Measurements from ENCODE around the gene WIPF3. TPM values are rescaled to one million over a fixed set of nuclear protein-coding genes. Genes with fewer than 3 reads are reported as not detected.

Gene WIPF3
- total RNA-seq, 1 donor from 2014 or later, result 7.3 TPM

GRCh38 chr7:29922921-29923700, 116.8 kb downstream of the WIPF3 start:
- no peaks in the 10 kb centered on the region for H3K4me1 Mint-ChIP-seq
- DNase-seq (ENCODE audit: low spot score in 2 of 2, unreplicated experiment in 2 of 2), result no peak
- no peaks in the 10 kb centered on the region for H3K27me3 Mint-ChIP-seq (ENCODE audit: low read depth)
- H3K9me3 Mint-ChIP-seq, result no peaks in the 10 kb centered on the region
- no peak overlapping the region for H3K4me3 Mint-ChIP-seq
- TF ChIP-seq CTCF (IDR thresholded peaks at IDR 0.05; ENCODE audit: unreplicated experiment), result no peak
- H3K36me3 Mint-ChIP-seq, result peaks cover 28% of the 10 kb centered on the region
- no peak overlapping the region for H3K27ac Mint-ChIP-seq

GRCh38 chr7:29924006-29924405, 117.7 kb downstream of the WIPF3 start:
- Mint-ChIP-seq H3K27me3 (ENCODE audit: low read depth) (no peaks in the 10 kb centered on the region), H3K4me1 (no peaks in the 10 kb centered on the region), H3K4me3 (no peak overlapping the region), H3K9me3 (no peaks in the 10 kb centered on the region), H3K27ac (no peak overlapping the region), H3K36me3 (peaks cover 28% of the 10 kb centered on the region)
- DNase-seq (ENCODE audit: low spot score in 2 of 2, unreplicated experiment in 2 of 2), result no peak
- TF ChIP-seq CTCF (IDR thresholded peaks at IDR 0.05; ENCODE audit: unreplicated experiment), result no peak

- Mint-ChIP-seq H3K36me3 (peaks cover 21% of the 10 kb centered on the region), H3K27me3 (ENCODE audit: low read depth) (no peaks in the 10 kb centered on the region), H3K27ac (no peak overlapping the region), H3K4me1 (no peaks in the 10 kb centered on the region), H3K9me3 (no peaks in the 10 kb centered on the region), H3K4me3 (no peak overlapping the region)
- no peak for TF ChIP-seq CTCF (IDR thresholded peaks at IDR 0.05; ENCODE audit: unreplicated experiment)
- no peak for DNase-seq (ENCODE audit: low spot score in 2 of 2, unreplicated experiment in 2 of 2)
These were observed 118.4 kb downstream of the WIPF3 start for GRCh38 chr7:29924684-29925083.

- Mint-ChIP-seq H3K9me3 (no peaks in the 10 kb centered on the region), H3K27ac (no peak overlapping the region), H3K36me3 (peaks cover 23% of the 10 kb centered on the region), H3K4me3 (no peak overlapping the region), H3K4me1 (no peaks in the 10 kb centered on the region), H3K27me3 (ENCODE audit: low read depth) (no peaks in the 10 kb centered on the region)
- no peak for TF ChIP-seq CTCF (IDR thresholded peaks at IDR 0.05; ENCODE audit: unreplicated experiment)
- DNase-seq (ENCODE audit: low spot score in 2 of 2, unreplicated experiment in 2 of 2), result no peak
These were observed 119.9 kb downstream of the WIPF3 start for GRCh38 chr7:29926216-29926615.

- H3K27ac Mint-ChIP-seq, result peak overlapping the region; percentile 47
- H3K4me1 Mint-ChIP-seq, result no peaks in the 10 kb centered on the region
- no peaks in the 10 kb centered on the region for H3K27me3 Mint-ChIP-seq (ENCODE audit: low read depth)
- no peak for TF ChIP-seq CTCF (IDR thresholded peaks at IDR 0.05; ENCODE audit: unreplicated experiment)
- H3K9me3 Mint-ChIP-seq, result no peaks in the 10 kb centered on the region
- H3K36me3 Mint-ChIP-seq, result peaks cover 21% of the 10 kb centered on the region
- no peak overlapping the region for H3K4me3 Mint-ChIP-seq
- DNase-seq (ENCODE audit: low spot score in 2 of 2, unreplicated experiment in 2 of 2), result no peak
These were observed 120.4 kb downstream of the WIPF3 start for GRCh38 chr7:29926741-29927140.

All from mesothelial cell of epicardium (in vitro differentiated cells).